HEK293 (cell line): ENCODE data around the gene ASAP2.

Experiments used
- CTCF ChIA-PET: fragments of 350-600 bp; formaldehyde crosslinking; extraction: SDS; loops from one replicate; lab custom pipeline; 2021; ENCODE audit warnings: antibody characterized with exemption; lab: Yijun Ruan, JAX
- POLR2A ChIA-PET: fragments of 300-600 bp; formaldehyde crosslinking; extraction: SDS; loops from one replicate; lab custom pipeline; 2020; ENCODE audit warnings: antibody characterized with exemption, inconsistent platforms; lab: Yijun Ruan, JAX
- H3K27ac ChIP-seq: fragments of 200-500 bp; sonication (Bioruptor generic); 2 replicates; pipeline ENCODE4 v1.5.1; 2014; ENCODE audit warnings: low read depth, low read length, control low read depth, inconsistent platforms; ENCODE audit errors: extremely low read depth
- H3K36me3 ChIP-seq, 2 experiments: fragments of 200-500 bp in 1 of 2; sonication (Bioruptor generic) in 1 of 2; 1 replicate in 1 of 2; 2 replicates in 1 of 2; pipeline ENCODE4 v1.5.1; 2014 to 2017; ENCODE audit warnings: inconsistent platforms in 2 of 2, low read length in 2 of 2; ENCODE audit not compliant: control insufficient read depth in 2 of 2, insufficient read depth in 1 of 2
- H3K4me1 ChIP-seq: fragments of 200-500 bp; sonication (Bioruptor generic); 2 replicates; pipeline ENCODE4 v1.5.1; 2014; ENCODE audit warnings: mild to moderate bottlenecking, low read length, inconsistent platforms; ENCODE audit not compliant: control insufficient read depth, insufficient read depth
- H3K4me3 ChIP-seq: 2 replicates; pipeline ENCODE4 v1.5.1; 2011; ENCODE audit warnings: low read depth, mild to moderate bottlenecking, control low read depth, low read length, moderate library complexity
- H3K9me3 ChIP-seq: fragments of 200-500 bp; sonication (Bioruptor generic); 2 replicates; pipeline ENCODE4 v1.5.1; 2014; ENCODE audit warnings: low read depth, low read length, inconsistent platforms; ENCODE audit not compliant: control insufficient read depth, insufficient read depth
- GLIS2 ChIP-seq: fragments of 450-650 bp; formaldehyde crosslinking; IDR thresholded peaks from 2 replicates; pipeline ENCODE4 v1.5.1; 2016; ENCODE audit warnings: missing biosample characterization, missing genetic modification characterization
- PRDM1 ChIP-seq: fragments of 450-650 bp; formaldehyde crosslinking; IDR thresholded peaks from 2 replicates; pipeline ENCODE4; 2016; ENCODE audit warnings: missing biosample characterization, missing genetic modification characterization
- PRDM4 ChIP-seq: fragments of 450-650 bp; formaldehyde crosslinking; IDR thresholded peaks from 2 replicates; pipeline ENCODE4 v1.5.1; 2017; ENCODE audit warnings: missing biosample characterization, missing genetic modification characterization
- REPIN1 ChIP-seq: fragments of 450-650 bp; formaldehyde crosslinking; IDR thresholded peaks from 2 replicates; pipeline ENCODE4 v1.5.1; 2017; ENCODE audit warnings: missing biosample characterization, missing genetic modification characterization, low read depth
- ZBTB1 ChIP-seq: fragments of 450-650 bp; formaldehyde crosslinking; IDR thresholded peaks from 2 replicates; pipeline ENCODE4 v1.5.1; 2016; ENCODE audit warnings: missing biosample characterization, missing genetic modification characterization
- ZEB2 ChIP-seq: fragments of 450-650 bp; formaldehyde crosslinking; IDR thresholded peaks from 2 replicates; pipeline ENCODE4 v1.5.1; 2016; ENCODE audit warnings: missing biosample characterization, missing genetic modification characterization
- ZNF266 ChIP-seq: fragments of 450-650 bp; formaldehyde crosslinking; IDR thresholded peaks from 2 replicates; pipeline ENCODE4 v1.5.1; 2016; ENCODE audit warnings: missing biosample characterization, missing genetic modification characterization, low read depth
- ZNF274 ChIP-seq, 2 experiments: fragments of 200-500 bp in 1 of 2; fragments of 450-650 bp in 1 of 2; sonication (Bioruptor generic) in 1 of 2; formaldehyde crosslinking in 1 of 2; IDR thresholded peaks; 2 replicates each; pipeline versions ENCODE4 v1.5.1 to v1.6.1; 2014 to 2016; ENCODE audit warnings: borderline replicate concordance in 1 of 2, inconsistent platforms in 1 of 2, low read length in 1 of 2, missing biosample characterization in 1 of 2, missing genetic modification characterization in 1 of 2
- ZNF292 ChIP-seq: fragments of 450-650 bp; formaldehyde crosslinking; IDR thresholded peaks from 2 replicates; pipeline ENCODE4 v1.5.1; 2016; ENCODE audit warnings: low read depth, missing biosample characterization, missing genetic modification characterization, borderline replicate concordance
- ZNF335 ChIP-seq: fragments of 450-650 bp; formaldehyde crosslinking; conservative IDR thresholded peaks from 2 replicates; pipeline ENCODE4 v1.5.1; 2016; ENCODE audit warnings: missing biosample characterization, missing genetic modification characterization
- ZNF433 ChIP-seq: fragments of 450-650 bp; formaldehyde crosslinking; IDR thresholded peaks from 2 replicates; pipeline ENCODE4 v1.5.1; 2016; ENCODE audit warnings: missing biosample characterization, missing genetic modification characterization, low read depth
- ZNF513 ChIP-seq: fragments of 450-650 bp; IDR thresholded peaks from 2 replicates; pipeline ENCODE4 v1.5.1; 2018; ENCODE audit warnings: missing biosample characterization, missing genetic modification characterization
- ZNF626 ChIP-seq: fragments of 450-650 bp; sonication (Bioruptor Pico); formaldehyde crosslinking; IDR thresholded peaks from 2 replicates; pipeline ENCODE4 v1.5.1; 2018; ENCODE audit warnings: missing biosample characterization, missing genetic modification characterization, inconsistent platforms
- ZNF660 ChIP-seq: fragments of 450-650 bp; IDR thresholded peaks from 2 replicates; pipeline ENCODE4 v1.5.1; 2018; ENCODE audit warnings: missing biosample characterization, mild to moderate bottlenecking, missing genetic modification characterization
- ZNF707 ChIP-seq: fragments of 450-650 bp; formaldehyde crosslinking; IDR thresholded peaks from 2 replicates; pipeline ENCODE4 v1.5.1; 2016; ENCODE audit warnings: missing biosample characterization, missing genetic modification characterization
- ZNF792 ChIP-seq: fragments of 450-650 bp; formaldehyde crosslinking; IDR thresholded peaks from 2 replicates; pipeline ENCODE4 v1.5.1; 2016; ENCODE audit warnings: missing biosample characterization, missing genetic modification characterization
- ZNF830 ChIP-seq: fragments of 450-650 bp; IDR thresholded peaks from 2 replicates; pipeline ENCODE4 v1.5.0; 2018; ENCODE audit warnings: missing biosample characterization, missing genetic modification characterization, low read depth, mild to moderate bottlenecking, moderate library complexity
- ZXDB ChIP-seq: fragments of 450-650 bp; formaldehyde crosslinking; IDR thresholded peaks from 2 replicates; pipeline ENCODE4 v1.5.1; 2016; ENCODE audit warnings: missing biosample characterization, missing genetic modification characterization

Gene ASAP2

GRCh38 chr2:9370746-9371145, 164.1 kb downstream of the ASAP2 start:
- ChIA-PET CTCF (interaction anchor here (0.7 to 2.2 kb wide), 5 partner anchors 25 to 229 kb away, joined by 3 to 15 read pairs (median 4); no protein-coding TSS in a partner anchor), POLR2A (interaction anchor here (0.6 kb wide), 1 partner anchor 234 kb away, joined by 8 read pairs; no protein-coding TSS in a partner anchor)
- TF ChIP-seq ZNF292 (tag by site-specific recombination): no peak
- no peak for TF ChIP-seq PRDM1 (tag by site-specific recombination)
- no peak for TF ChIP-seq GLIS2 (tag by site-specific recombination)
- no peak for TF ChIP-seq ZNF335
- Histone ChIP-seq H3K27ac (no peak overlapping the region), H3K9me3 (no peaks in the 10 kb centered on the region), H3K36me3 (peaks cover 5 to 55% of the 10 kb centered on the region in 2 experiments; a peak in 2 of 3 replicates), H3K4me3 (no peak overlapping the region), H3K4me1 (peaks cover 3% of the 10 kb centered on the region)

- Histone ChIP-seq H3K4me1 (peaks cover 3% of the 10 kb centered on the region), H3K9me3 (no peaks in the 10 kb centered on the region), H3K4me3 (no peak overlapping the region), H3K36me3 (peaks cover 0 to 48% of the 10 kb centered on the region in 2 experiments; a peak in 1 of 3 replicates), H3K27ac (no peak overlapping the region)
- ChIA-PET CTCF (interaction anchor here (1.4 kb wide), 1 partner anchor 8 kb away, joined by 3 read pairs; no protein-coding TSS in a partner anchor), POLR2A (no interaction called here)
- TF ChIP-seq ZNF830 (tag by site-specific recombination) (no peak), ZXDB (no peak), ZNF707 (tag by site-specific recombination) (no peak), ZEB2 (no peak), ZBTB1 (tag by site-specific recombination) (no peak), PRDM4 (no peak), ZNF433 (tag by site-specific recombination) (no peak), ZNF274 (IDR thresholded peaks at IDR 0.05; ENCODE audit: low read length) (no peak), ZNF274 (tag by site-specific recombination; IDR thresholded peaks at IDR 0.05; ENCODE audit: borderline replicate concordance) (no peak), ZNF660 (tag by site-specific recombination) (no peak)
These were observed 166.4 kb downstream of the ASAP2 start for GRCh38 chr2:9373047-9373446.

- CTCF ChIA-PET: no interaction called here
- TF ChIP-seq ZNF266 (tag by site-specific recombination): no peak
- TF ChIP-seq REPIN1: no peak
- no peak for TF ChIP-seq ZNF513 (tag by site-specific recombination)
- TF ChIP-seq ZNF626: no peak
- no peak for TF ChIP-seq ZNF792 (tag by site-specific recombination)
- Histone ChIP-seq H3K4me3 (no peak overlapping the region), H3K4me1 (peaks cover 3% of the 10 kb centered on the region), H3K9me3 (no peaks in the 10 kb centered on the region), H3K36me3 (peaks cover 0 to 45% of the 10 kb centered on the region in 2 experiments; a peak in 1 of 3 replicates), H3K27ac (no peak overlapping the region)
- POLR2A ChIA-PET: no interaction called here
These were observed 166.9 kb downstream of the ASAP2 start for GRCh38 chr2:9373476-9373875.
